Natural killer cell (primary cell): ENCODE results near the gene SLC6A3. TPM values are rescaled to one million over a fixed set of nuclear protein-coding genes. Genes with fewer than 3 reads are reported as not detected.

Experiments used
- ATAC-seq, 3 donors: fragments of 150-1000 bp in 2 of 3; fragments of 200-7000 bp in 1 of 3; cut with Tn5 transposase; 1 replicate in 1 of 3; 2 replicates in 2 of 3; pipeline ENCODE4 v1.10.0; 2021; ENCODE audit warnings: mild to moderate bottlenecking in 2 of 3, moderate library complexity in 2 of 3
- DNase-seq, 2 donors: peaks; one replicate each; pipeline versions ENCODE4 v3.0.0 to v3.0.0-alpha.2; 2013 to 2021; ENCODE audit warnings: mixed read lengths in 1 of 2
- H3K27ac ChIP-seq: one replicate; pipeline ENCODE4 v1.5.1; 2013; ENCODE audit warnings: mild to moderate bottlenecking, low read length
- H3K27me3 ChIP-seq: one replicate; pipeline ENCODE4 v1.6.1; 2013; ENCODE audit warnings: low read length; ENCODE audit not compliant: control insufficient read depth, insufficient read depth
- H3K36me3 ChIP-seq: one replicate; pipeline ENCODE4 v1.6.1; 2013; ENCODE audit warnings: low read length; ENCODE audit not compliant: control insufficient read depth, insufficient read depth
- H3K4me1 ChIP-seq: one replicate; pipeline ENCODE4 v1.6.1; 2013; ENCODE audit warnings: low read length; ENCODE audit not compliant: control insufficient read depth, insufficient read depth
- H3K4me3 ChIP-seq: one replicate; pipeline ENCODE4 v1.5.1; 2013; ENCODE audit warnings: low read length
- H3K9me3 ChIP-seq: one replicate; pipeline ENCODE4 v1.6.1; 2013; ENCODE audit warnings: low read length; ENCODE audit not compliant: control insufficient read depth, insufficient read depth
- H3K27ac Mint-ChIP-seq, 2 donors: one replicate each; pipeline ENCODE4 v1.8.0; 2022; ENCODE audit warnings: mild to moderate bottlenecking in 2 of 2, mixed read lengths in 2 of 2, moderate library complexity in 1 of 2
- H3K27me3 Mint-ChIP-seq, 2 donors: one replicate each; pipeline ENCODE4 v1.8.0; 2022; ENCODE audit warnings: low read depth in 2 of 2, mixed read lengths in 2 of 2
- H3K36me3 Mint-ChIP-seq: one replicate; pipeline ENCODE4 v1.8.0; 2022; ENCODE audit warnings: mixed read lengths
- H3K4me1 Mint-ChIP-seq, 2 donors: one replicate each; pipeline ENCODE4 v1.8.0; 2022; ENCODE audit warnings: mixed read lengths in 2 of 2
- H3K4me3 Mint-ChIP-seq: one replicate; pipeline ENCODE4 v1.8.0; 2022; ENCODE audit warnings: mild to moderate bottlenecking, moderate library complexity, mixed read lengths
- H3K9me3 Mint-ChIP-seq, 2 donors: one replicate each; pipeline ENCODE4 v1.8.0; 2022; ENCODE audit warnings: mixed read lengths in 2 of 2
- WGBS: methylation state at CpG from one replicate; pipeline ENCODE4 v1.1.7; 2013; ENCODE audit warnings: missing lambda C conversion rate; ENCODE audit not compliant: insufficient coverage; 5-methylcytosine and 5-hydroxymethylcytosine counted together
- intact Hi-C: fragments of 100-400 bp; cut with micrococcal nuclease; formaldehyde crosslinking; loops from one replicate; pipeline ENCODE4 v1.14.2; 2022
- total RNA-seq, 4 donors: library from RNA; stranded (reverse); fragments of 120-200 nt in 1 of 4; gene quantifications; one replicate each; pipeline versions ENCODE4 v1.2.3 to v1.2.4, GENCODE V29; 2013 to 2022
- TF ChIP-seq, protein P1 (sequence below): fragments of 200-600 bp; IDR thresholded peaks from one replicate; pipeline ENCODE4 v1.8.0; 2022; ENCODE audit warnings: antibody characterized with exemption

SLC6A3 gene
- total RNA-seq, 3 donors from 2014 or later (not counting 1 experiment from before 2014, with no cell fraction given) = not detected

DNA sequence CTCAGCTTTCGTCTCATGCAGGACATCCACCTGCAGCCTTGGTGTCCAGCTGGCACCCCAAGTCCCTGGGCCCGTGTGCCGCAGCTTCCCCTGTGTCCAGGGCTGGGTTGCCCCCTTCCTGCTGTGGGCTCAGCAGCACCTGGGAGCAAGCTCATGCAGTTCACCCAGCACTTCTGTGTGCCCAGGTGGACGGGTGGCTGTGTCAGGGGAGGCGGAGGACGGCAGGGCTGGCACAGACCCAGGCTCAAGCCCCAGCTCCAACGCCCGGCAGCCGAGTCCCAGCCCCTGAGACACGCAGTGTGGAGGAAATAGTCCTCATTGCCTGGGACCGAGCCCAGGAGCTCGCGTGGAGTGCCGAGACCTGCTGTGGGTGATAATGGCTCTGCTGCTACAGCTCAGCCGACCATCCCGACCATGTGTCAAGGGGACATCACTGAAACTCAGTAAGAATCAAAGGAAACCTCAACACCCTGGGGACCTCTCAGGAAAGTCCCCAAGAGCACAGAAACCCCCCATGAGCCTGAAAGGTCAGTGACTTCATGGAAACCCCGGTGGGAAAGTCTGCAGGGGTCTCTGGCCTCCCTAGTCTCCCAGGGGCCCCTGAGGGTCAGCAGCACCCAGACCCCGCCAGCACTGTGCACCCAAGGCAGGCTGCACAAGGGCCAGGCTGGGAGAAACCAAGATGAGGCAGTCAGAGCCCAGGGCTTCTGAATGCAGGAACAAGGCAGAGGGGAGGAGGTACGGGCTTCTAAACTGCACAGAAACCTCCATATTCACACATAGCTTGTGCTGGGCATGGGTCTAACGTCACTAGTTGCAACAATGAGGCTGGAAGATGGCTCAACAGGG, 39.7 kb upstream of the SLC6A3 start:
- Histone ChIP-seq H3K4me1 (peaks cover 73% of the 10 kb centered on the region), H3K27ac (peak overlapping the region; percentile 63), H3K27me3 (no peaks in the 10 kb centered on the region), H3K36me3 (peaks cover 75% of the 10 kb centered on the region), H3K9me3 (no peaks in the 10 kb centered on the region), H3K4me3 (no peak overlapping the region)
- peak in 2 of 3 donors; percentile 19 to 29 for ATAC-seq
- no peaks in the 10 kb centered on the region for H3K9me3 Mint-ChIP-seq
- WGBS = 71% methylated on average over 19 of the region's 20 CpGs
- no peaks in the 10 kb centered on the region for H3K36me3 Mint-ChIP-seq
- H3K27ac Mint-ChIP-seq = peak overlapping the region; percentile 51 to 67
- no peaks in the 10 kb centered on the region for H3K27me3 Mint-ChIP-seq
- no peak overlapping the region for H3K4me3 Mint-ChIP-seq
- DNase-seq = no peak
- peaks cover 33 to 34% of the 10 kb centered on the region in 2 donors for H3K4me1 Mint-ChIP-seq
- intact Hi-C loops = no loop called here
- TF ChIP-seq, protein P1, sequence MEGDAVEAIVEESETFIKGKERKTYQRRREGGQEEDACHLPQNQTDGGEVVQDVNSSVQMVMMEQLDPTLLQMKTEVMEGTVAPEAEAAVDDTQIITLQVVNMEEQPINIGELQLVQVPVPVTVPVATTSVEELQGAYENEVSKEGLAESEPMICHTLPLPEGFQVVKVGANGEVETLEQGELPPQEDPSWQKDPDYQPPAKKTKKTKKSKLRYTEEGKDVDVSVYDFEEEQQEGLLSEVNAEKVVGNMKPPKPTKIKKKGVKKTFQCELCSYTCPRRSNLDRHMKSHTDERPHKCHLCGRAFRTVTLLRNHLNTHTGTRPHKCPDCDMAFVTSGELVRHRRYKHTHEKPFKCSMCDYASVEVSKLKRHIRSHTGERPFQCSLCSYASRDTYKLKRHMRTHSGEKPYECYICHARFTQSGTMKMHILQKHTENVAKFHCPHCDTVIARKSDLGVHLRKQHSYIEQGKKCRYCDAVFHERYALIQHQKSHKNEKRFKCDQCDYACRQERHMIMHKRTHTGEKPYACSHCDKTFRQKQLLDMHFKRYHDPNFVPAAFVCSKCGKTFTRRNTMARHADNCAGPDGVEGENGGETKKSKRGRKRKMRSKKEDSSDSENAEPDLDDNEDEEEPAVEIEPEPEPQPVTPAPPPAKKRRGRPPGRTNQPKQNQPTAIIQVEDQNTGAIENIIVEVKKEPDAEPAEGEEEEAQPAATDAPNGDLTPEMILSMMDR = no peak

DNA sequence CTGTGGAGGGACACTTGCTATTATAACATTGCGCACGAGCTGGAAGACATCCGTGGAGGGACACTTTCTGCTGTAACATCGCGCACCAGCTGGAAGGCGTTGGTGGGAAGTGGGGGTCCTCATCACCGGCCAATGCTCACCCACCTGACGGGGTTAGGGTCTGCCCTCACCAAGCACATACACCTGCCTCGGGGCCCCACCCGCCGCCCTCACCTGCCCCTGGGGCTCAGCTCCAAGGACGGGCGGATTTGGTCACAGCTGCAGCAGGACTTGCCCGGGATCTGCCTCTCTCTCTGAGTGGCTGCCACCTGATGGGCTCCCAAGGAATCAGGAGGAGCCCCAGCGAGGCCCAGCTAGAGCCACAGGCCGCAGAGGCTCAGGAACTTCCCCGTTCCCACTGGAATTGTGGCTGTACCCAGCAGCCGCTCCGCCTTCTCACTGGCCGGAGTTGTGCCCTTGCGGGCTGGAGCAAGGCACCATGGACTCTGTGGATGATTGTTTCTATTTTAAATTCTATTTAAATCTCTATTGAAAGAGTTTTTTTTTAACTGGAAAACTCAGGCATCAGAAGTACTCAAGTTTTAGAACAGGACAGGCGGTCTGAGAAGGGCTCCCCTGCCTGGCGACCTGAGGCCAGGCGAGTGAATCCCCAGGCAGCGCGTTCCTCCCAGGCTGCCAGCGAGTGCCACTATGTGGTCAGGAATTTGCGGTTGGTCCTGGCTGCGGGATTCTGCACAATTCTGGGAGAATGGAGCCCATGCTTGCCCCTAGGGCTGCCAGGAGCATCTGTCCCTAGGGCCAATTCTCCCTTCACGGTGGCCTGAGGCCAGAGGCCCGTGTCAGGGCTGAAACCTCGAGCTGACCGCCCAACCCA, 38.9 kb upstream of the SLC6A3 start:
- Mint-ChIP-seq H3K9me3 (no peaks in the 10 kb centered on the region), H3K4me1 (peaks cover 24 to 32% of the 10 kb centered on the region in 2 donors), H3K27ac (peak overlapping the region in 1 of 2 donors; percentile 61), H3K4me3 (no peak overlapping the region), H3K27me3 (no peaks in the 10 kb centered on the region), H3K36me3 (no peaks in the 10 kb centered on the region)
- peaks cover 73% of the 10 kb centered on the region for H3K4me1 ChIP-seq
- 93% methylated on average over 33 of the region's 33 CpGs for WGBS
- TF ChIP-seq, protein P1 = no peak
- peaks cover 75% of the 10 kb centered on the region for H3K36me3 ChIP-seq
- H3K27me3 ChIP-seq = no peaks in the 10 kb centered on the region
- intact Hi-C loops = no loop called here
- ATAC-seq (no peak), DNase-seq (no peak)
- peak overlapping the region; percentile 63 for H3K27ac ChIP-seq
- no peak overlapping the region for H3K4me3 ChIP-seq
- H3K9me3 ChIP-seq = no peaks in the 10 kb centered on the region

DNA sequence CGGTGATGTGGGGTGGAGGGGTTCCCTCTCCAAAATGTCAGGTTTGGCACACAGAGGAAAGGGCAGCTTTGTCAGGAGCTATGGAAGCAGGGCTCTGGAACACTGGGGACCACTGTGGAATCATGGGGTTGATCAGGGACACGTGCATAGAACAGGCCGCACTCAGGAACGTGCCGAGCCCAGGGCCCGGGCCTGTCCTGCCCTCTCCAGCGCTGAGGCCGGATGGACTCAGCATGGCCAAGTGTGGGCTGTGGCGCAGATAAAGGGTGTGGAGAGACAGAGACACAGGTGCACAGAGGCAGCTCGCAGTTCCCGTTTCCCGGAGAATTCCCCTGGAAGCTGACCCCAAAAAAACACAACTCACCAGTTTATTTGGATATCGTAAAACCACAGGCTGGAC, 37.8 kb upstream of the SLC6A3 start:
- Histone ChIP-seq H3K9me3 (no peaks in the 10 kb centered on the region), H3K27me3 (no peaks in the 10 kb centered on the region), H3K4me1 (peaks cover 70% of the 10 kb centered on the region), H3K36me3 (peaks cover 75% of the 10 kb centered on the region), H3K4me3 (no peak overlapping the region), H3K27ac (no peak overlapping the region)
- H3K4me1 Mint-ChIP-seq = peaks cover 19 to 32% of the 10 kb centered on the region in 2 donors
- DNase-seq (no peak), ATAC-seq (no peak)
- H3K9me3 Mint-ChIP-seq = no peaks in the 10 kb centered on the region
- peak overlapping the region; percentile 51 to 61 for H3K27ac Mint-ChIP-seq
- TF ChIP-seq, protein P1 = no peak
- no peaks in the 10 kb centered on the region for H3K27me3 Mint-ChIP-seq
- H3K36me3 Mint-ChIP-seq = no peaks in the 10 kb centered on the region
- intact Hi-C loops = no loop called here
- no peak overlapping the region for H3K4me3 Mint-ChIP-seq
- WGBS = 94% methylated on average over 13 of the region's 13 CpGs
